Measurements from ENCODE around the gene LRRFIP2.
"Not testable (repeated sequence)": the region's sequence is repeated elsewhere in the genome, so short reads cannot be mapped to it uniquely, and the experiment has no call there.

LRRFIP2 gene, protein sequence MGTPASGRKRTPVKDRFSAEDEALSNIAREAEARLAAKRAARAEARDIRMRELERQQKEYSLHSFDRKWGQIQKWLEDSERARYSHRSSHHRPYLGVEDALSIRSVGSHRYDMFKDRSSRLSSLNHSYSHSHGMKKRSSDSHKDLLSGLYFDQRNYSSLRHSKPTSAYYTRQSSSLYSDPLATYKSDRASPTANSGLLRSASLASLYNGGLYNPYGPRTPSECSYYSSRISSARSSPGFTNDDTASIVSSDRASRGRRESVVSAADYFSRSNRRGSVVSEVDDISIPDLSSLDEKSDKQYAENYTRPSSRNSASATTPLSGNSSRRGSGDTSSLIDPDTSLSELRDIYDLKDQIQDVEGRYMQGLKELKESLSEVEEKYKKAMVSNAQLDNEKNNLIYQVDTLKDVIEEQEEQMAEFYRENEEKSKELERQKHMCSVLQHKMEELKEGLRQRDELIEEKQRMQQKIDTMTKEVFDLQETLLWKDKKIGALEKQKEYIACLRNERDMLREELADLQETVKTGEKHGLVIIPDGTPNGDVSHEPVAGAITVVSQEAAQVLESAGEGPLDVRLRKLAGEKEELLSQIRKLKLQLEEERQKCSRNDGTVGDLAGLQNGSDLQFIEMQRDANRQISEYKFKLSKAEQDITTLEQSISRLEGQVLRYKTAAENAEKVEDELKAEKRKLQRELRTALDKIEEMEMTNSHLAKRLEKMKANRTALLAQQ

DNA sequence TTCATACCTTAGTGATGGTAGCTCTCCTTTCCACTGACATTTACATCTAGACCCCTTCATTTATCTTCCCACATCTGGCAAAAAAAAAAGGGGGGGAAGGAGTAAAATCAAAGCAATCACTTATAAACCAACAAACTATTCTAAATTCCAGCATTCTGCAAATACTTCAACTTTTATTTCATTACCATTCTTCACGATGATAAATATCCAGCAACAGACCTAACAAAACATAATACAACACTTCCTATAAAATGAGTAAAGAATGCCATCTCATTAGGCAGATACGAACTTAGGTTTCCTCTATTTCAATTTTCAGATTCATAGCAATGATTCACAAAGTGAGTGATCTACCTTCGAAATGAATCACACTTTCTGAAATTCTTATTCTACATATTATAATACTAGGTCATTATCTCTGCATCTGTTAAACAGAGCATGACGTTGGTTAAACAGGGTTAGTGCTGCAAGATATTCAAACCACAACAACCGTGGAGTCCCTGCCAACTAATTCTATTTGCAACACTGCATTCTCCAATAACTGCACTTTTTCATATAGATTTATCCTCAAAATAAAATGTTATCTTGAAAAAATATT, at the start of gene LRRFIP2:
TSS of gene LRRFIP2 (minus strand) at position 51 of the 595 bp plus-strand sequence. CDS start 25,599 bp downstream, outside the sequence.
- no peak for DNase-seq

GRCh38 chr3:37223576-37223975, 49.2 kb upstream of the LRRFIP2 start:
- DNase-seq = no peak

GRCh38 chr3:37223141-37223558, 48.8 kb upstream of the LRRFIP2 start:
- no peak for DNase-seq

DNA sequence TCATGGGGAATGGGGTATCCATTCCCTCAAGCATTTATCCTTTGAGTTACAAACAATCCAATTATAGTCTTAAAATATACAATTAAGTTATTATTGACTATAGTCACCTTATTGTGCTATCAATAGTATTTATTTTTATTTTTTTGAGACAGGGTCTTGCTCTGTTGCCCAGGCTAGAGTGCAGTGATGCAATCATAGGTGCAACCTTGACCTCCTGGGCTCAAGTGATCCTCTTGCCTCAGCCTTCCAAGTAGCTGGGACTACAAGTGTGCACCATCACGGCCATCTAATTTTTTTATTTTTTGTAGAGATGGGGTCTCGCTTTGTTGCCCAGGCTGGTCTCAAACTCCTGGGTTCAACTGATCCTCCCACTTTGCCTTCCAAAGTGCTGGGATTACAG, 48.2 kb upstream of the LRRFIP2 start:
- not testable (repeated sequence) for DNase-seq

GRCh38 chr3:37221407-37221806, 47.0 kb upstream of the LRRFIP2 start:
- DNase-seq = no peak

DNA sequence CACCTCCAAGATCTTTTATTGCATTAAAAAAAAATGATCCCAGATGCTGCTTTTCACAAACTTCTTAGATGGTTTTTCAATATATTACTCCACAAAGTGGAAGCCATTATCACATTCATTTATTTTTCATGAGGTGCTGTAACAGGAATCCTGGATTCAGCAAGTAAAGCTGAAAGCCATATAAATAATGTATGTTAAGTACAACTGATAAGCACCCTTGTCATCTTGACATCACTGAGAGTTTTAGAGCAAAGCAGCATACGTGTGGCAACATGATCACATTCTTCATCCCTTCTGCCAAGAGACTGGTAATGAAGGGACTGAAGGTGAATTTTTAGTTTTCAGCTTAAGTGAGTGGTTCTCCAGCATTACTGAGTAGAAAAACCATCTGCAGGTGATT, 44.9 kb upstream of the LRRFIP2 start:
- DNase-seq = no peak

DNA sequence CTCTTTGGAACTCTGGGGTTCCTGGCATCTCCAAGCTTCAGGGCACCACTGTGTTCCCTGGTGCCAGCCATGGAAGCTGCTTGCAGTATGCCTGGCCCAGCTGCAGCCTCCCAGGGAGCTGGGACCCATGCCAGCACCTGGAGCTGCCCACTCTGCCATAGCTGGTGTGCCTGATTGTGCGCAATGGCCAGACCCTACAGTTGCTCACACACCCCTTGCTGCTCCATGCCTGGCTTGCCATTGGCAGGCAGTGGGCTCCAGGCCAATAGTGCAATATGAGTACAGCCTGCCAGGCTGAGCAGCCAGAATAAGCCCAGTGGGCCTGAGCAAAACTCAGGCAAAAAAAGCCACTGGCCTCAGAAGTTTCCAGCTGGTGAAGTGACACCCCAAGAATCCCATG, 43.8 kb upstream of the LRRFIP2 start:
- DNase-seq = no peak

DNA sequence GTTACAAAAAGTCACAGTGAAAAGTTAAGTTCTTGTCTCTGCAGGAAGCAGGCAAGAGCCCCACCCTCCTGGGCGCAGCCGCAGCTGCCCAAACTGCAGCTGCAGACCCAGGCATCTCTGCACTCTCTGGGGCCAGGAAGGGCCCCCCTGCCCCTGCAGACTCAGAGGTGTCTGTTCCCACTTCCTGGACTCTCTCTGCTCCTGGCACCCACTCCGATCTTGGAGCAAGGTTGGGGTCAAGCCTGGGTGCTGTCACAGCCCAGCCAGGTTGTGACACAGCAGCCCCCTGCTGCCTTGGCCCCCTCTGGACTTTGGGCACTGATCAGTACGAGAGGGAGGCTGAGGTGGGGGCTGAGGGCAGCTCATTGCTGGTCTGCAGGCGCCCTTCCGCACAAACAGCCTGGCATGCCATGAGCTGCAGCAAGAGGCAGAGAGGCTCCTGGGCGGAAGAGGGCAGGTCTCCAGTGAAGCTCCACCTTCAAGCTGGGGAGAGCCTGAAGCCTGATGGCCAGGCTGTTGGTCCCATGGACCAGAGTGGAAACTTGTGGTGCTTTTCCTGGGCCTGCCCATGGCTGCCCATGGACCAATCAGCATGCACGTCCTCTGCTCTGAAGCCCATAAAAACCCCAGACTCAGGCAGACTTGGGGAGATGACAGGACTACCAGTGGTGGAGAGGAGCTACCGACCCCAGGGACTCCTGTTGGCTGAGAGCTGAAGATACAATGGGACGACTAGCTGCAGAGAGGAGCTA, 42.9 kb upstream of the LRRFIP2 start:
- DNase-seq = no peak

- DNase-seq = no peak
Measured at GRCh38 chr3:37216597-37217097, 42.3 kb upstream of the LRRFIP2 start.

DNA sequence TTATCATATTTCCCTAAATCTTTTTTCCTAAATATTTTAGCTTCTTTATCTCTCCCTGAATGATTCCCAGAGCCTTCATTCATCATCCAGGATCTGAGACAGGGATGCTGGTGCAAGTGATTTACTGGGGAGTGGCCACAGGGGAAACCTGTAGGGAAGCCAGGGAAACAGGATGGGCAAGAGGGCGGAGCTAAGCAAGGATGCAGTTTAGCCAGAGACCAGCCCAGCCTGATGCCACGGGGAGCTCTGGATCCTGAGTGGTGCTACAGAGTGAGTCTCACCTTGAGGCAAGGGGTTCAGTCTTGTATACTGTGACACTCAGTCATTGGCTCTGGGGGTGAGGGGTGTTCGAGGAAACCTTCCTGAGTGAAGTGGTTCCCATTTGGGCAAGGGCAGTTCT, 39.7 kb upstream of the LRRFIP2 start:
- no peak for DNase-seq

DNA sequence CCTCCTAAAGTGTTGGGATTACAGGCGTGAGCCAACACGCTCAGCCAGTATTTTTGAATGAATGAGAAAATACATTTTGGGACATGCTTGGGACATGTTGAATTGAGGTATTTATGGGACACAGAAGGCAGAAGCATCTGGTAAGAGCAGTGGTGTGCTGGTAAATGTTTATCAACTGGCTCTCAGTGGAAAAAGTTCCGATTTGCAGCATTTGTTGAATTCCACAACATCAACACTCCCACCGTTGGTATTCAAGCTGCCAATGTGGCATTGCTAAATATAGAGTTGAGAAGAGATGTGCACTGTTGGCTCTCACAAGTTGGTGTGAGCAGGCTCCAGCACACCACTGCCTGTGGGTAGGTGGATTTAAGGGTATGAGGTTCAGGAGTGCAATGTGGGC, 35.8 kb upstream of the LRRFIP2 start:
- no peak for DNase-seq

DNA sequence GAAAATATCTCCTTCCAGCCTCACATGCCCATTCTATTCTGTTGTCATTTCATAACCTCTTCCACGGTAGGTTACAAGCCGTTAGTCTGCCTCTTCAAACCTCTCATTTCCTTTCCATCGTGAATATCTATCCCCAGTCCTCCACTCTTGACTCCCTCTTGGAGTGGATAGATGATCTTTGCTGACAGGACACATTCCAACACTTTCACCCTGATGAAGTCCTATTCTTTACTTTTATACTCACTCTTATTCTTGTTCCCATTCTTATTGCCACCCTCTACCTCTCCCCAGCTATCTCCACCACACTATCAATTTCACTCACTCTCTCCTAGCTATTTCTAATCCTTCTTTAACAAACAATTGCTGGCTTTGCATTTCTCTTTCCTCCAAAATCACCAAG, 34.2 kb upstream of the LRRFIP2 start:
- not testable (repeated sequence) for DNase-seq

DNA sequence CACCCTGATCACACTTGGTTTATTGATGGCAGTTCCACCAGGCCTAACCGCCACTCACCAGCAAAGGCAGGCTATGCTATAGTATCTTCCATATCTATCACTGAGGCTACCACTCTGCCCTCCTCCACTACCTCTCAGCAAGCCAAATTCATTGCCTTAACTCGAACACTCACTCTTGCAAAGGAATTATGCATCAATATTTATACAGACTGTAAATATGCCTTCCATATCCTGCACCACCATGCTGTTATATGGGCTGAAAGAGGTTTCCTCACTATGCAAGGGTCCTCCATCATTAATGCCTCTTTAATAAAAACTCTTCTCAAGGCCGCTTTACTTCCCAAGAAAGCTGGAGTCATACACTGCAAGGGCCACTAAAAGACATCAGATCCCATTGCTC, 33.6 kb upstream of the LRRFIP2 start:
- DNase-seq = not testable (repeated sequence)

DNA sequence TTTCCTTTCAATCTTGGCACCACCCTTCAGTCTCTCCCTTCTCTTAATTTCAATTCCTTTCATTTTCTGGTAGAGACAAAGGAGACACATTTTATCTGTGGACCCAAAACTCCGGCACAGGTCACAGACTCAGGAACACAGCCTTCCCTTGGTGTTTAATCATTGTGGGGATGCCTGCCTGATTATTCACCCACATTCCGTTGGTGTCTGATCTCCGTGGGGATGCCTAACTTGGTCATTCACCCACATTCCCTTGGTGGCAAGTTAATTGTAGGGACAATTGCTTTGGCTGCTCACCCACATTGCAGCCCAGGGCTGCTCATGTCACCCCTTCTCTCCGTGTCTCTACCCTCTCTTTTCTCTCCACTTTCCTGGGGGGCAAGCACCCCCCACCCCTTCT, 31.7 kb upstream of the LRRFIP2 start:
- DNase-seq = not testable (repeated sequence)

DNA sequence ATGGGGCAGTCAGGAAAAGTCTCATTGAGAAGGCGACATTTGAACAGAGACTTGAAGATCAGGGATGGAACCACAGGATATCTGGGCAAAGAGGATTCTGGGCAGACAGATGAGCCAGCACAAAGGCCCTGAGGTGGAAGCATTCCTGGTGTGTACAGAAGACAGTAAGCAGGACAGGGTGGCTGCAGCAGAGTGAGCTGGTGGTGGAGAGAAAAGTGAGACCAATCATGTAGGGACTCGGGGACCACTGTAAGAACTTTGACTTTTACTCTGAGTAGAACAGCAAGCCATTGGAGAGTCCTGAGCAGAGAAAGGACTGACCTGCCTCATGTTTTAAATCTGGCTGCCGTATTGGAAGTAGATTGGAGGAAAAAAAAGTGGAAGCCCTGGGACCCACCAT, 29.9 kb upstream of the LRRFIP2 start:
- DNase-seq = no peak

DNA sequence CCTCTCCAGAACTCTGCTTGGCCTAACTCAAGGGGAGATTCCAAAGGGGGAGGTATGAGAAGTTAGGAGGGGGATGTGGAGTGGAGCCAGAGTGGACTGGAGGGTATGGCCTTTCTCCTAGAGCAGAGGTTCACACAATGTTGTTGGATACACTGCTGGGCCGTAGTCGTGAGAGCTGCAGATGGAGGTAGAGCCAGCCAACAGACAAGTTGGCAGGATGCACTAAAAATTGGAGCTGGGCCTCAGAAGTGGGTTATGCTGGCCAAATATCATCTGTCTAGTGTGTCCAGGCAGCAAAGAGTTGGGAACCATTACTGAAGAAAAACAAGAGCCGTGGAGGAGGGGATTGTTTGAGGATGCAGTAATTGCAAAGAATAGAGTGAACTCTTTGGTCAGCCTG, 27.7 kb upstream of the LRRFIP2 start:
- no peak for DNase-seq

GRCh38 chr3:37200141-37200540, 25.8 kb upstream of the LRRFIP2 start:
- DNase-seq = no peak

DNA sequence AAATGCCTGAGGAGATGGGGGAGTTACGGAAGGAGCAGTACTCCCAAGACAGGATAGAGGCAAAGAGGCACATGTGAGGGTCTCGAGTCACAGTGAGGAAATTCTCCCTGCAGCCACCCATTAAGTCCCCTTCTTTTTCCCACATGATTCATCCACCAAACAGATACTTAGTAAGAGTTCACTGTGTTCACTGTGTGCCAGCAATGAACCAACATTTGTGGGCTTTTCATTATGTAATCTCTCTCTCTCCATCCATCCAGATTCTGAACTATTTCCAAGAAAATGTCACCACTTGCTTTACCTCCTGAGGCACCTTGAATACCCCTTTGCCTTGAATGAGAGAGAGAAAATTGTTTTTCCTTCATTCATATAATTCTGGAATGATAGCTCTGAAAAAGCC, 24.6 kb upstream of the LRRFIP2 start:
- DNase-seq = no peak

GRCh38 chr3:37198547-37198946, 24.2 kb upstream of the LRRFIP2 start:
- no peak for DNase-seq

GRCh38 chr3:37197810-37198371, 23.5 kb upstream of the LRRFIP2 start:
- no peak for DNase-seq

GRCh38 chr3:37194533-37194932, 20.2 kb upstream of the LRRFIP2 start:
- no peak for DNase-seq

GRCh38 chr3:37190667-37191066, 16.3 kb upstream of the LRRFIP2 start:
- no peak for DNase-seq

DNA sequence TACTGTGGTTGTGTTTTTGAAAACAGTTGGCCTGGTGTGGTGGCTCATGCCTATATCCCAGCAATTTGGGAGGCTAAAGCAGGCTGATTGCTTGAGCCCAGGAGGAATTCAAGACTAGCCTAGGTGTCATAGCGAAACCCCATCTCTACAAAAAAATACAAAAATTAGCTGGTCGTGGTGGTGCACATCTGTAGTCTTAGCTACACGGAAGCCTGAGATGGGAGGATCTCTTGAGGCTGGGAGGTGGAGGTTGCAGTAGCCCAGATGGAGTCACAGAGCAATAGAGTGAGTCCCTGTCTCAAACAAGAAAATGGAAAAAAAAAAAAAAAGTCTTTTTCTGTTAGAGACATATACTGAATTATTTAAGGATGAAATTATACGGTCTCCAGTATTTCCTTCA, 14.7 kb upstream of the LRRFIP2 start:
- DNase-seq = no peak
